ENCODE results near the gene DRP2. TPM values are rescaled to one million over a fixed set of nuclear protein-coding genes. Genes with fewer than 3 reads are reported as not detected.

The DRP2 gene
- total RNA-seq, 1 donor from 2014 or later, result 0.05 TPM

Other genes starting within 250 kb of the DRP2 start
- 19.2 TPM for gene TRMT2B, start 167.7 kb upstream of the DRP2 start, total RNA-seq
- gene TMEM35A, start 140.9 kb upstream of the DRP2 start, total RNA-seq, result 0.30 TPM
- 0.27 TPM for gene CENPI, start 121.6 kb upstream of the DRP2 start, total RNA-seq
- not detected for gene TAF7L, start 71.5 kb downstream of the DRP2 start, total RNA-seq
- gene TIMM8A, start 129.0 kb downstream of the DRP2 start, total RNA-seq, result 19.0 TPM
- 4.1 TPM for gene BTK, start 166.4 kb downstream of the DRP2 start, total RNA-seq
- gene RPL36A, start 171.2 kb downstream of the DRP2 start, total RNA-seq, result 58.4 TPM
- 8.0 TPM for gene GLA, start 188.1 kb downstream of the DRP2 start, total RNA-seq
- 54.4 TPM for gene HNRNPH2, start 188.4 kb downstream of the DRP2 start, total RNA-seq